ENCODE results near the gene SH3PXD2A. TPM values are rescaled to one million over a fixed set of nuclear protein-coding genes. Genes with fewer than 3 reads are reported as not detected.

Gene SH3PXD2A
- total and polyA plus RNA-seq, 2 of the 4 experiments (the other 2 are of a cell fraction): 6.3 to 23.0 TPM

DNA sequence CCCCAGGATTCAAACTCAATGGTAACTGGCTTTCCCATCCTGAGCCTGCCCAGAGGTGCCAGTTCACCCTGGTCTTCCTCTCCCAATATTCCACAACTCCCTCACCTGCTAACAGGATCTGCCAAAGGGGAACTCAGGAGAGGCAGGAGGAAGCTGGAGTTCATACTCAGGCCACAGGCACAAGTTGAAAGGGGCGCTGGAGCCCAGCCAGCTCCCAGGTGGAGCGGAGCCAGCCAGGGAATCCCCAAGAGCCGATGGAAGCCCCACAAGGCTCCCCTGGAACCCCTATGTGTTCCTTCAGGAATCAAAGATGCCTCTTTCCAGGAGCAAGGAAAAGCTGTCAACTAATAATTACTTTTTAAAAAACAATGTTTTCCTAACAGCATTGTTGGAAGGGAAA is 63.5 kb downstream of the SH3PXD2A start:
- intact Hi-C loops (cut with micrococcal nuclease): no loop called here
- Histone ChIP-seq H4K8ac (ENCODE audit: low read depth in 2 of 2, low read length in 2 of 2) (no peak overlapping the region), H3K56ac (ENCODE audit: extremely low read depth, insufficient read depth, low read length) (no peak overlapping the region), H2BK120ac (ENCODE audit: low read depth, low read length) (no peak overlapping the region), H3K79me1 (ENCODE audit: low read depth in 1 of 2, low read length in 2 of 2) (no peaks in the 10 kb centered on the region), H4K20me1 (ENCODE audit: insufficient read depth, low read length) (no peaks in the 10 kb centered on the region), H3K9me3 (ENCODE audit: control insufficient read depth, insufficient read depth, low read length) (no peaks in the 10 kb centered on the region), H2AFZ (replicated peaks; ENCODE audit: low read length, poor library complexity) (no peak overlapping the region), H3K27ac (ENCODE audit: insufficient read depth, low read length) (no peak overlapping the region), H3K4ac (ENCODE audit: low read depth, low read length) (no peak overlapping the region), H3K27me3 (ENCODE audit: control insufficient read depth, insufficient read depth, low read length) (no peaks in the 10 kb centered on the region), H2BK20ac (ENCODE audit: low read depth, low read length) (no peak overlapping the region), H2BK15ac (ENCODE audit: low read depth, low read length) (no peak overlapping the region), H3K14ac (replicated peaks; ENCODE audit: low read depth, low read length) (no peak overlapping the region), H3K18ac (ENCODE audit: low read depth, low read length) (no peak overlapping the region), H3K4me2 (ENCODE audit: low read depth, low read length) (no peak overlapping the region), H4K91ac (ENCODE audit: insufficient read depth, low read depth, low read length) (no peak overlapping the region), H2AK5ac (ENCODE audit: low read depth, low read length) (no peak overlapping the region; the same call in 1 of the 2 replicates), H3K4me3 (ENCODE audit: insufficient read depth, low read depth, low read length) (no peak overlapping the region), H3K9ac (ENCODE audit: low read depth, low read length) (no peak overlapping the region), H3K23ac (ENCODE audit: low read depth, low read length) (no peak overlapping the region), H3K36me3 (ENCODE audit: control insufficient read depth, insufficient read depth, low read length) (no peaks in the 10 kb centered on the region), H3K9me1 (ENCODE audit: insufficient read depth, low read length) (peaks cover 2% of the 10 kb centered on the region), H2BK5ac (ENCODE audit: low read depth, low read length, poor library complexity, severe bottlenecking) (no peak overlapping the region), H4K5ac (ENCODE audit: low read depth, low read length) (no peak overlapping the region), H3K4me1 (ENCODE audit: control insufficient read depth, insufficient read depth, low read length) (peaks cover 2% of the 10 kb centered on the region), H2AK9ac (replicated peaks; ENCODE audit: low read depth, low read length, poor library complexity) (no peak overlapping the region)
- WGBS, 2 experiments (ENCODE audit: extremely low coverage in 2 of 2, insufficient read length in 1 of 2): 85% methylated on average over 2 of the region's 3 CpGs; no CpG with 5 or more reads in 1 of the 2 experiments
- ChIA-PET POLR2A (ENCODE audit: unreplicated experiment) (interaction anchor here (0.8 kb wide), 1 partner anchor 34 kb away, joined by 13 read pairs; no protein-coding TSS in a partner anchor), CTCF (interaction anchor here (1.0 kb wide), 1 partner anchor 11 kb away, joined by 3 read pairs; no protein-coding TSS in a partner anchor)
- ATAC-seq (ENCODE audit: low read depth) (no peak), DNase-seq (no peak)
- dilution Hi-C loops (cut with HindIII; ENCODE audit: low sequenced_read_pairs, unreplicated experiment): no loop called here
- in situ Hi-C loops (cut with MboI; ENCODE audit: low sequenced_read_pairs): no loop called here
- BruUV-seq (replicated peaks): no TSS peak
- TF ChIP-seq CEBPB (IDR thresholded peaks at IDR 0.05; ENCODE audit: low read depth, low read length) (no peak), POLR2A (IDR thresholded peaks at IDR 0.05; ENCODE audit: low read depth, low read length) (no peak), MXI1 (IDR thresholded peaks at IDR 0.05; ENCODE audit: borderline replicate concordance, low read depth, low read length) (no peak), RAD21 (IDR thresholded peaks at IDR 0.05; ENCODE audit: low read length) (no peak), BHLHE40 (IDR thresholded peaks at IDR 0.05; ENCODE audit: low read depth, low read length) (no peak), SMC3 (IDR thresholded peaks at IDR 0.05; ENCODE audit: low read depth, low read length) (no peak), MAFK (IDR thresholded peaks at IDR 0.05; ENCODE audit: low read depth, low read length) (no peak), NFE2L2 (IDR thresholded peaks at IDR 0.05; ENCODE audit: low read depth, low read length) (no peak)
- TF ChIP-seq, protein P1, sequence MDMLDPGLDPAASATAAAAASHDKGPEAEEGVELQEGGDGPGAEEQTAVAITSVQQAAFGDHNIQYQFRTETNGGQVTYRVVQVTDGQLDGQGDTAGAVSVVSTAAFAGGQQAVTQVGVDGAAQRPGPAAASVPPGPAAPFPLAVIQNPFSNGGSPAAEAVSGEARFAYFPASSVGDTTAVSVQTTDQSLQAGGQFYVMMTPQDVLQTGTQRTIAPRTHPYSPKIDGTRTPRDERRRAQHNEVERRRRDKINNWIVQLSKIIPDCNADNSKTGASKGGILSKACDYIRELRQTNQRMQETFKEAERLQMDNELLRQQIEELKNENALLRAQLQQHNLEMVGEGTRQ (IDR thresholded peaks at IDR 0.05; ENCODE audit: low read depth, low read length): no peak
- TF ChIP-seq, protein P2, sequence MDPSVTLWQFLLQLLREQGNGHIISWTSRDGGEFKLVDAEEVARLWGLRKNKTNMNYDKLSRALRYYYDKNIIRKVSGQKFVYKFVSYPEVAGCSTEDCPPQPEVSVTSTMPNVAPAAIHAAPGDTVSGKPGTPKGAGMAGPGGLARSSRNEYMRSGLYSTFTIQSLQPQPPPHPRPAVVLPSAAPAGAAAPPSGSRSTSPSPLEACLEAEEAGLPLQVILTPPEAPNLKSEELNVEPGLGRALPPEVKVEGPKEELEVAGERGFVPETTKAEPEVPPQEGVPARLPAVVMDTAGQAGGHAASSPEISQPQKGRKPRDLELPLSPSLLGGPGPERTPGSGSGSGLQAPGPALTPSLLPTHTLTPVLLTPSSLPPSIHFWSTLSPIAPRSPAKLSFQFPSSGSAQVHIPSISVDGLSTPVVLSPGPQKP (IDR thresholded peaks at IDR 0.05; ENCODE audit: borderline replicate concordance, low read depth, low read length): no peak
